ENCODE data around the gene DNAI7.

The DNAI7 gene

DNA sequence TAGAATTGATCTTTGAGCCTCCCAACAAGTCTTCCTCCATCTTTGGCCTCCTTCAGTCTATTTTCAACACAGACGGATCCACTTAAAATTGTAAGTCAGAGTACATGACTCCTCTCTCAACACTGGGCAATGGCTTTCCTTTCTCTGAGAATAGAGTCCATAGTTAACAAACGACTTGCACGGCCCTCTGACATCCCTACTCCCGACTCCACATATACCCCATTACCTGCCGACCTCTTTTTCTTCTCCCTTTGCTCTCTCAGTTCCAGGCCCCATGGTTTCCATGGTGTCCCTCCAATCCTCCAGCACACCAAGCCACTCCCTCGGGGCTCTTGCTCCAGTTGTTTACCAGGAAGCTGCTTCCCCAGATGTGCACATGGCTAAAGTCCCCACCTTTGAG lies 84.7 kb downstream of the DNAI7 start:
- Histone ChIP-seq H3K27me3 (ENCODE audit: control insufficient read depth in 2 of 2, insufficient read depth in 2 of 2, low read length in 2 of 2) (no peaks in the 10 kb centered on the region), H3K9ac (ENCODE audit: low read depth in 1 of 2, low read length in 2 of 2) (no peak overlapping the region), H3K36me3 (ENCODE audit: control insufficient read depth in 2 of 2, insufficient read depth in 2 of 2, low read length in 2 of 2) (no peaks in the 10 kb centered on the region), H3K27ac (ENCODE audit: low read depth in 2 of 2, low read length in 2 of 2) (no peak overlapping the region), H3K9me3 (ENCODE audit: control insufficient read depth in 2 of 2, low read length in 2 of 2) (no peaks in the 10 kb centered on the region), H3K4me1 (ENCODE audit: control insufficient read depth in 2 of 2, insufficient read depth in 2 of 2, low read length in 2 of 2) (no peaks in the 10 kb centered on the region), H3K4me3 (ENCODE audit: low read length in 2 of 2) (no peak overlapping the region)

- H3K9ac ChIP-seq (ENCODE audit: low read depth in 1 of 2, low read length in 2 of 2), result no peak overlapping the region
- no peaks in the 10 kb centered on the region for H3K4me1 ChIP-seq (ENCODE audit: control insufficient read depth in 2 of 2, insufficient read depth in 2 of 2, low read length in 2 of 2)
- H3K9me3 ChIP-seq (ENCODE audit: control insufficient read depth in 2 of 2, low read length in 2 of 2), result no peaks in the 10 kb centered on the region
- no peak overlapping the region for H3K27ac ChIP-seq (ENCODE audit: low read depth in 2 of 2, low read length in 2 of 2)
- no peaks in the 10 kb centered on the region for H3K27me3 ChIP-seq (ENCODE audit: control insufficient read depth in 2 of 2, insufficient read depth in 2 of 2, low read length in 2 of 2)
- no peak overlapping the region for H3K4me3 ChIP-seq (ENCODE audit: low read length in 2 of 2)
- H3K36me3 ChIP-seq (ENCODE audit: control insufficient read depth in 2 of 2, insufficient read depth in 2 of 2, low read length in 2 of 2), result peaks cover 0 to 3% of the 10 kb centered on the region in 2 donors
Observed at GRCh38 chr12:25107920-25108319, 87.0 kb downstream of the DNAI7 start.

DNA sequence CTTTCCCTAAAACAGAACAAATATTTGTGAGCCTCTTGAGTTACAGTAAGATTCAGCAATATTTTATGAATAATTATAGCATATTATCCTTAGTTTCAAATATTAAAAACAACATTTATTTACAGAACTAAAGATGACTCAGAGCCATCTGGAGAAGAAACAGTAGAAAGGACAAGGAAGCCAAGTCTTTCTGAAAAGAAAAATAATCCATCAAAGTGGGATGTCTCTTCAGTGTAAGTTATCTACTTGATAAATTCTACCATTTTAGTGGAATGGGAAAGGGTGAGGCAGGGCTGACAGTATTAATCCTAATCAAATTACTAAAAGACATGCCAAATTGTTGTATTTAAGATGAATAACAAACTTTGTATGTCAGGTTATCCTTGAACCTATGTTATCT lies 88.1 kb downstream of the DNAI7 start:
- Histone ChIP-seq H3K4me1 (ENCODE audit: control insufficient read depth in 2 of 2, insufficient read depth in 2 of 2, low read length in 2 of 2) (no peaks in the 10 kb centered on the region), H3K9ac (ENCODE audit: low read depth in 1 of 2, low read length in 2 of 2) (no peak overlapping the region), H3K27ac (ENCODE audit: low read depth in 2 of 2, low read length in 2 of 2) (no peak overlapping the region), H3K4me3 (ENCODE audit: low read length in 2 of 2) (no peak overlapping the region), H3K9me3 (ENCODE audit: control insufficient read depth in 2 of 2, low read length in 2 of 2) (no peaks in the 10 kb centered on the region), H3K36me3 (ENCODE audit: control insufficient read depth in 2 of 2, insufficient read depth in 2 of 2, low read length in 2 of 2) (peaks cover 0 to 8% of the 10 kb centered on the region in 2 donors), H3K27me3 (ENCODE audit: control insufficient read depth in 2 of 2, insufficient read depth in 2 of 2, low read length in 2 of 2) (no peaks in the 10 kb centered on the region)

- H3K36me3 ChIP-seq (ENCODE audit: control insufficient read depth in 2 of 2, insufficient read depth in 2 of 2, low read length in 2 of 2), result peaks cover 0 to 12% of the 10 kb centered on the region in 2 donors
- H3K4me1 ChIP-seq (ENCODE audit: control insufficient read depth in 2 of 2, insufficient read depth in 2 of 2, low read length in 2 of 2), result no peaks in the 10 kb centered on the region
- no peaks in the 10 kb centered on the region for H3K9me3 ChIP-seq (ENCODE audit: control insufficient read depth in 2 of 2, low read length in 2 of 2)
- no peak overlapping the region for H3K9ac ChIP-seq (ENCODE audit: low read depth in 1 of 2, low read length in 2 of 2)
- H3K4me3 ChIP-seq (ENCODE audit: low read length in 2 of 2), result no peak overlapping the region
- no peaks in the 10 kb centered on the region for H3K27me3 ChIP-seq (ENCODE audit: control insufficient read depth in 2 of 2, insufficient read depth in 2 of 2, low read length in 2 of 2)
- H3K27ac ChIP-seq (ENCODE audit: low read depth in 2 of 2, low read length in 2 of 2), result no peak overlapping the region
Observed at GRCh38 chr12:25102402-25102801, 92.6 kb downstream of the DNAI7 start.

GRCh38 chr12:25101092-25101445 lies 93.9 kb downstream of the DNAI7 start:
- no peaks in the 10 kb centered on the region for H3K4me1 ChIP-seq (ENCODE audit: control insufficient read depth in 2 of 2, insufficient read depth in 2 of 2, low read length in 2 of 2)
- no peak overlapping the region for H3K27ac ChIP-seq (ENCODE audit: low read depth in 2 of 2, low read length in 2 of 2)
- no peak overlapping the region for H3K9ac ChIP-seq (ENCODE audit: low read depth in 1 of 2, low read length in 2 of 2)
- H3K4me3 ChIP-seq (ENCODE audit: low read length in 2 of 2), result no peak overlapping the region
- H3K9me3 ChIP-seq (ENCODE audit: control insufficient read depth in 2 of 2, low read length in 2 of 2), result no peaks in the 10 kb centered on the region
- H3K27me3 ChIP-seq (ENCODE audit: control insufficient read depth in 2 of 2, insufficient read depth in 2 of 2, low read length in 2 of 2), result no peaks in the 10 kb centered on the region
- peaks cover 0 to 12% of the 10 kb centered on the region in 2 donors for H3K36me3 ChIP-seq (ENCODE audit: control insufficient read depth in 2 of 2, insufficient read depth in 2 of 2, low read length in 2 of 2)

- Histone ChIP-seq H3K27me3 (ENCODE audit: control insufficient read depth in 2 of 2, insufficient read depth in 2 of 2, low read length in 2 of 2) (no peaks in the 10 kb centered on the region), H3K36me3 (ENCODE audit: control insufficient read depth in 2 of 2, insufficient read depth in 2 of 2, low read length in 2 of 2) (peaks cover 0 to 12% of the 10 kb centered on the region in 2 donors), H3K4me3 (ENCODE audit: low read length in 2 of 2) (no peak overlapping the region), H3K4me1 (ENCODE audit: control insufficient read depth in 2 of 2, insufficient read depth in 2 of 2, low read length in 2 of 2) (no peaks in the 10 kb centered on the region), H3K9me3 (ENCODE audit: control insufficient read depth in 2 of 2, low read length in 2 of 2) (no peaks in the 10 kb centered on the region), H3K27ac (ENCODE audit: low read depth in 2 of 2, low read length in 2 of 2) (no peak overlapping the region), H3K9ac (ENCODE audit: low read depth in 1 of 2, low read length in 2 of 2) (no peak overlapping the region)
Observed at GRCh38 chr12:25100194-25101091, 94.5 kb downstream of the DNAI7 start.

GRCh38 chr12:25099010-25099409 lies 96.0 kb downstream of the DNAI7 start:
- peaks cover 0 to 9% of the 10 kb centered on the region in 2 donors for H3K36me3 ChIP-seq (ENCODE audit: control insufficient read depth in 2 of 2, insufficient read depth in 2 of 2, low read length in 2 of 2)
- no peak overlapping the region for H3K4me3 ChIP-seq (ENCODE audit: low read length in 2 of 2)
- no peak overlapping the region for H3K9ac ChIP-seq (ENCODE audit: low read depth in 1 of 2, low read length in 2 of 2)
- H3K27me3 ChIP-seq (ENCODE audit: control insufficient read depth in 2 of 2, insufficient read depth in 2 of 2, low read length in 2 of 2), result no peaks in the 10 kb centered on the region
- no peaks in the 10 kb centered on the region for H3K9me3 ChIP-seq (ENCODE audit: control insufficient read depth in 2 of 2, low read length in 2 of 2)
- no peaks in the 10 kb centered on the region for H3K4me1 ChIP-seq (ENCODE audit: control insufficient read depth in 2 of 2, insufficient read depth in 2 of 2, low read length in 2 of 2)
- no peak overlapping the region for H3K27ac ChIP-seq (ENCODE audit: low read depth in 2 of 2, low read length in 2 of 2)

- H3K9ac ChIP-seq (ENCODE audit: low read depth in 1 of 2, low read length in 2 of 2), result no peak overlapping the region
- no peaks in the 10 kb centered on the region for H3K27me3 ChIP-seq (ENCODE audit: control insufficient read depth in 2 of 2, insufficient read depth in 2 of 2, low read length in 2 of 2)
- no peaks in the 10 kb centered on the region for H3K4me1 ChIP-seq (ENCODE audit: control insufficient read depth in 2 of 2, insufficient read depth in 2 of 2, low read length in 2 of 2)
- no peaks in the 10 kb centered on the region for H3K9me3 ChIP-seq (ENCODE audit: control insufficient read depth in 2 of 2, low read length in 2 of 2)
- no peak overlapping the region for H3K27ac ChIP-seq (ENCODE audit: low read depth in 2 of 2, low read length in 2 of 2)
- no peaks in the 10 kb centered on the region for H3K36me3 ChIP-seq (ENCODE audit: control insufficient read depth in 2 of 2, insufficient read depth in 2 of 2, low read length in 2 of 2)
- H3K4me3 ChIP-seq (ENCODE audit: low read length in 2 of 2), result no peak overlapping the region
Observed at GRCh38 chr12:25089738-25090137, 105.2 kb downstream of the DNAI7 start.

DNA sequence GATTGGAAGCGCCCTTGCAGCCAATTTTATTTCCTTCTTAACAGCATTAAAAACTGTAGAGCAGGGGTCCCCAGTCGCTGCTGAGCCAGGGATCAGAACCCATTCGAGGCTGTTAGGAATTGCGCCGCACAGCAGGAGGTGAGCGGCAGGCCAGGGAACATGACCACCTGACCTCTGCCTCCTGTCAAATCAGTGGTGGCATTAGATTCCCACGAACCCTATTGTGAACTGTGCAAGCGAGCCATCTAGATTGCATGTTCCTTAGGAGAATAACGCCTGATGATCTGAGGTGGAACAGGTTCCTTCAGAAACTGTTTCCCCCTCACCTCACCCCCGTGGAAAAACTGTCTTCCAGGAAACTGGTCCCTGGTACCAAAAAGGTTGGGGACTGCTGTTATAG lies 107.4 kb downstream of the DNAI7 start:
- Histone ChIP-seq H3K36me3 (ENCODE audit: control insufficient read depth in 2 of 2, insufficient read depth in 2 of 2, low read length in 2 of 2) (peaks cover 0 to 2% of the 10 kb centered on the region in 2 donors), H3K4me1 (ENCODE audit: control insufficient read depth in 2 of 2, insufficient read depth in 2 of 2, low read length in 2 of 2) (no peaks in the 10 kb centered on the region), H3K9me3 (ENCODE audit: control insufficient read depth in 2 of 2, low read length in 2 of 2) (no peaks in the 10 kb centered on the region), H3K27ac (ENCODE audit: low read depth in 2 of 2, low read length in 2 of 2) (no peak overlapping the region), H3K27me3 (ENCODE audit: control insufficient read depth in 2 of 2, insufficient read depth in 2 of 2, low read length in 2 of 2) (no peaks in the 10 kb centered on the region), H3K4me3 (ENCODE audit: low read length in 2 of 2) (no peak overlapping the region), H3K9ac (ENCODE audit: low read depth in 1 of 2, low read length in 2 of 2) (no peak overlapping the region)

DNA sequence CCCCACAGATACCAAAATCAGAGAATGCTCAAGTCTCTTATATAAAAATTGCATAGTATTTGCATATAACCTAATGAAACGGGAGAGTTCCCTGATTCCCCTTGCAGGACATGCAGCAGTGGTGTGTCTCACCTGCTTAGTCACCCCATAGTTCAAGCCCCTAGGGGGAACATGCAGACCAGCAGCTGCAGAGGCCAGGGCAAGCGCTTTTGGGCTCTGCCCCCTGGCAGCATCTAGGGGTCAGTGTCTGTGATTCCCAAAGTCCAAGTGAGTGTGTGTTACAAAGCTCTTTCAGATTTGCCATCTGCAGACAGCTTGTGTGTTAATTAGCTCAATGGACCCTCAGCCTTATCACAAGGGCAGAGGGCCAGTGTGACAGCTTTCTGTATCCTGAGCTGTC lies 110.1 kb downstream of the DNAI7 start:
- Histone ChIP-seq H3K27me3 (ENCODE audit: control insufficient read depth in 2 of 2, insufficient read depth in 2 of 2, low read length in 2 of 2) (no peaks in the 10 kb centered on the region), H3K36me3 (ENCODE audit: control insufficient read depth in 2 of 2, insufficient read depth in 2 of 2, low read length in 2 of 2) (peaks cover 0 to 2% of the 10 kb centered on the region in 2 donors), H3K9me3 (ENCODE audit: control insufficient read depth in 2 of 2, low read length in 2 of 2) (no peaks in the 10 kb centered on the region), H3K4me3 (ENCODE audit: low read length in 2 of 2) (no peak overlapping the region), H3K27ac (ENCODE audit: low read depth in 2 of 2, low read length in 2 of 2) (no peak overlapping the region), H3K9ac (ENCODE audit: low read depth in 1 of 2, low read length in 2 of 2) (no peak overlapping the region), H3K4me1 (ENCODE audit: control insufficient read depth in 2 of 2, insufficient read depth in 2 of 2, low read length in 2 of 2) (no peaks in the 10 kb centered on the region)

Data from mucosa of rectum (tissue), 2 donors.